GM12891 (cell line): ENCODE measurements around the gene PLPP3.

Experiments
- PAX5 ChIP-seq: IDR thresholded peaks from 2 replicates; pipeline ENCODE4 v1.6.1; 2011; ENCODE audit warnings: low read length, moderate library complexity, mild to moderate bottlenecking; ENCODE audit not compliant: insufficient read depth, severe bottlenecking
- POLR2A ChIP-seq: IDR thresholded peaks from 2 replicates; pipeline ENCODE4 v1.6.1; 2011; ENCODE audit warnings: low read depth, low read length, control low read depth
- POLR2AphosphoS5 ChIP-seq: IDR thresholded peaks from 2 replicates; pipeline ENCODE4 v1.6.1; 2011; ENCODE audit warnings: low read depth, low read length, control low read depth
- SPI1 ChIP-seq: IDR thresholded peaks from 2 replicates; pipeline ENCODE4 v1.6.1; 2011; ENCODE audit warnings: low read depth, low read length, control low read depth
- TAF1 ChIP-seq: IDR thresholded peaks from 2 replicates; pipeline ENCODE4 v1.6.1; 2011; ENCODE audit warnings: low read depth, low read length, control low read depth

- TF ChIP-seq POLR2A (no peak), TAF1 (no peak), SPI1 (no peak), POLR2AphosphoS5 (no peak), PAX5 (no peak)
Observed at GRCh38 chr1:56590520-56591011, 11.2 kb upstream of the PLPP3 start.
